HEK293T (cell line): Measurements from ENCODE around the gene MKS1.

Experiments used
- CTCF ChIA-PET: fragments of 350-600 bp; formaldehyde crosslinking; extraction: SDS; loops from one replicate; lab custom pipeline; 2021; ENCODE audit warnings: antibody characterized with exemption, inconsistent platforms; lab: Yijun Ruan, JAX
- POLR2A ChIA-PET: fragments of 350-600 bp; formaldehyde crosslinking; extraction: SDS; loops from one replicate; lab custom pipeline; 2020; ENCODE audit warnings: antibody characterized with exemption, inconsistent platforms; lab: Yijun Ruan, JAX
- DNase-seq: peaks from one replicate; pipeline ENCODE4 v3.0.0; 2012; ENCODE audit warnings: mixed read lengths; ENCODE audit errors: extremely low spot score
- ARNT ChIP-seq: fragments of 450-650 bp; IDR thresholded peaks from 2 replicates; pipeline ENCODE4 v1.6.1; 2017; ENCODE audit warnings: mild to moderate bottlenecking
- BHLHE40 ChIP-seq: fragments of 450-650 bp; IDR thresholded peaks from 2 replicates; pipeline ENCODE4 v1.6.1; 2016; ENCODE audit warnings: mild to moderate bottlenecking, moderate library complexity, borderline replicate concordance
- CTBP1 ChIP-seq: fragments of 450-650 bp; IDR thresholded peaks from 2 replicates; pipeline ENCODE4 v1.6.1; 2016; ENCODE audit warnings: borderline replicate concordance
- ELF4 ChIP-seq: fragments of 450-650 bp; IDR thresholded peaks from 2 replicates; pipeline ENCODE4 v1.6.1; 2017; ENCODE audit warnings: antibody characterized with exemption
- FOXA1 ChIP-seq: fragments of 450-650 bp; IDR thresholded peaks from 2 replicates; pipeline ENCODE4 v1.6.1; 2016; ENCODE audit warnings: mild to moderate bottlenecking
- FOXK2 ChIP-seq: fragments of 450-650 bp; IDR thresholded peaks from 2 replicates; pipeline ENCODE4 v1.6.1; 2016; ENCODE audit warnings: mild to moderate bottlenecking
- FOXM1 ChIP-seq: fragments of 450-650 bp; IDR thresholded peaks from 2 replicates; pipeline ENCODE4 v1.6.1; 2017; ENCODE audit warnings: mild to moderate bottlenecking, borderline replicate concordance
- HDGF ChIP-seq: fragments of 450-650 bp; IDR thresholded peaks from 2 replicates; pipeline ENCODE4 v1.6.1; 2017; ENCODE audit warnings: antibody characterized with exemption, borderline replicate concordance
- L3MBTL2 ChIP-seq: fragments of 450-650 bp; conservative IDR thresholded peaks from 2 replicates; pipeline ENCODE4 v1.6.1; 2016; ENCODE audit warnings: mild to moderate bottlenecking
- LEF1 ChIP-seq: fragments of 450-650 bp; IDR thresholded peaks from 2 replicates; pipeline ENCODE4 v1.6.1; 2017; ENCODE audit warnings: mild to moderate bottlenecking, borderline replicate concordance
- NFRKB ChIP-seq: fragments of 450-650 bp; IDR thresholded peaks from 2 replicates; pipeline ENCODE4 v1.6.1; 2016; ENCODE audit warnings: mild to moderate bottlenecking, moderate library complexity
- SP1 ChIP-seq: fragments of 450-650 bp; IDR thresholded peaks from 2 replicates; pipeline ENCODE4 v1.6.1; 2017
- SUZ12 ChIP-seq: fragments of 450-650 bp; IDR thresholded peaks from 2 replicates; pipeline ENCODE4 v1.6.1; 2016; ENCODE audit warnings: mild to moderate bottlenecking
- TARDBP ChIP-seq: fragments of 450-650 bp; IDR thresholded peaks from 2 replicates; pipeline ENCODE4 v1.6.1; 2016
- ZNF384 ChIP-seq: fragments of 450-650 bp; IDR thresholded peaks from 2 replicates; pipeline ENCODE4 v1.6.1; 2016
- TF ChIP-seq, protein P1 (sequence below): fragments of 450-650 bp; IDR thresholded peaks from 2 replicates; pipeline ENCODE4 v1.6.1; 2016

The MKS1 gene

DNA sequence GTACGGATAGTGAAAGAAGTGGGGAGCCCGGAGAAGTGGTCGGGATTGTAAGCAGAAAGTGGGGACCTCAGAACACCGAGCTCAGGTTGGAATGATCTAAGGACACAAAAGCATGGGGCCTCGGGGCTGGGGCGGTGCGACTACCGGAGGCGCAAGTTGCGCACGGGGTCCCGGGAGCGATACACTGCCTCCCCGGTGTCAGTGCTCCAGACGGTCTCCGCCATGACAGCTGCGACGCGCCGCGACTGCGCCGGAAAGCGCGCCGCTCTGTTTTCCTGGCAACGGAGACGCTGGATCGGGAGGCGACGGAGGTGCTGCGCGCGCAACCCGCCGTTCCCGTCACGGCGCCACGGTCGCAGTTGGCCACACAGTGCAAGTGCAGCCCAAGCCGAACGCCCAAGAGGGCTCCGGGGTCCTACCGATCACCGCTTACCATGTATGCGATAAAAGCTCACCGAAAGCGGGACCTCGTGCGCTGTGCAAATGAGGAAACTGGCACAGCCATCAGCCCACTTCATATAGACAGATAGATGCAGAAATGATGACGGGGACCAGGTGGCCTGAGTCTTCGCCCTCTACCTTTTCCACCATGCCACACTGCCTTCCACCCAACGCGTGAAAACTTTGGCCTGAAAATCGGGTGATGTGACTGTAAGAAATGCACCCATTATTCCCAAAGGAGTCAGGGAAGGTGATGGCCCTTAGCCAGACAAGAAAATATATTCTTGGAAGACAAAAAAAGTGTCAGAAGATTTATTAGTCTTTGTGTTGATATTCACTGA is at the start of gene MKS1:
TSS of gene MKS1 (minus strand) at position 249 of the 782 bp plus-strand sequence. CDS start at position 224, 25 bp downstream.
- TF ChIP-seq, protein P1, sequence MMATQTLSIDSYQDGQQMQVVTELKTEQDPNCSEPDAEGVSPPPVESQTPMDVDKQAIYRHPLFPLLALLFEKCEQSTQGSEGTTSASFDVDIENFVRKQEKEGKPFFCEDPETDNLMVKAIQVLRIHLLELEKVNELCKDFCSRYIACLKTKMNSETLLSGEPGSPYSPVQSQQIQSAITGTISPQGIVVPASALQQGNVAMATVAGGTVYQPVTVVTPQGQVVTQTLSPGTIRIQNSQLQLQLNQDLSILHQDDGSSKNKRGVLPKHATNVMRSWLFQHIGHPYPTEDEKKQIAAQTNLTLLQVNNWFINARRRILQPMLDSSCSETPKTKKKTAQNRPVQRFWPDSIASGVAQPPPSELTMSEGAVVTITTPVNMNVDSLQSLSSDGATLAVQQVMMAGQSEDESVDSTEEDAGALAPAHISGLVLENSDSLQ = 0 out of 2 replicates have a peak, but pooled peaks have one; percentile 31
- TF ChIP-seq BHLHE40 (no peak), FOXM1 (no peak), NFRKB (no peak), CTBP1 (no peak), SP1 (no peak), SUZ12 (no peak), ZNF384 (no peak), HDGF (no peak), FOXK2 (no peak), FOXA1 (no peak), L3MBTL2 (peak; percentile 97), TARDBP (no peak), LEF1 (no peak), ARNT (no peak), ELF4 (peak; percentile 22; the same call in 1 of the 2 replicates)
- ChIA-PET CTCF (interaction anchor here (0.6 to 2.4 kb wide), 3 partner anchors 18 to 94 kb away, joined by 3 to 8 read pairs (median 3); no protein-coding TSS in a partner anchor), POLR2A (interaction anchor here (0.8 to 2.1 kb wide), 10 partner anchors 8 to 296 kb away, joined by 3 to 13 read pairs (median 4); partner anchors contain the start of gene MTMR4)
- peak; percentile 100 for DNase-seq

DNA sequence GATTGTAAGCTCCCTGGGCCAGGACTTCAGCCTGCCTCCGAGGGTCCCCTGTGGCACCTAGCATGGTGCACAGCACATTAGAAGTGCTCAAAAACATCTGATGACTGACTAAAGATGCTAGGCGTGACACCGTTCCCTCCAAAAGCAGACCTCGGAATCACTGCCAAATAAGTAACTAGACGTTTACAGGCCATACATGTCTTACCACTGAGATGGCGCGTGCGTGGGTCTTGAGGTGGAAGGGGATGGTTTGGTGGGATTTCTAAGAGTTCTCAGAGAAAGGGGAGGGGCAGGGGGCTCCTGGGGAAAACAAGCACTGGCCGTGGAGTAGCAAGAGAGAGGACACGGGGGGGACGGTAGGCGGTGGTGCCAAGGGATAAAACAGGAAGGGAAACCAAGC is 49.3 kb upstream of the MKS1 start:
- peak; percentile 1 for DNase-seq
- no peak for TF ChIP-seq SUZ12
- TF ChIP-seq ARNT = no peak
- TF ChIP-seq TARDBP = no peak
- no peak for TF ChIP-seq BHLHE40
- TF ChIP-seq, protein P1 = no peak
- TF ChIP-seq LEF1 = no peak
- TF ChIP-seq FOXA1 = no peak
- TF ChIP-seq SP1 = no peak
- no peak for TF ChIP-seq FOXM1
- TF ChIP-seq FOXK2 = no peak
- no peak for TF ChIP-seq ZNF384
- no peak for TF ChIP-seq L3MBTL2
- TF ChIP-seq NFRKB = no peak
- no peak for TF ChIP-seq CTBP1
- no peak for TF ChIP-seq ELF4
- no peak for TF ChIP-seq HDGF
- POLR2A ChIA-PET = no interaction called here
- CTCF ChIA-PET = no interaction called here

DNA sequence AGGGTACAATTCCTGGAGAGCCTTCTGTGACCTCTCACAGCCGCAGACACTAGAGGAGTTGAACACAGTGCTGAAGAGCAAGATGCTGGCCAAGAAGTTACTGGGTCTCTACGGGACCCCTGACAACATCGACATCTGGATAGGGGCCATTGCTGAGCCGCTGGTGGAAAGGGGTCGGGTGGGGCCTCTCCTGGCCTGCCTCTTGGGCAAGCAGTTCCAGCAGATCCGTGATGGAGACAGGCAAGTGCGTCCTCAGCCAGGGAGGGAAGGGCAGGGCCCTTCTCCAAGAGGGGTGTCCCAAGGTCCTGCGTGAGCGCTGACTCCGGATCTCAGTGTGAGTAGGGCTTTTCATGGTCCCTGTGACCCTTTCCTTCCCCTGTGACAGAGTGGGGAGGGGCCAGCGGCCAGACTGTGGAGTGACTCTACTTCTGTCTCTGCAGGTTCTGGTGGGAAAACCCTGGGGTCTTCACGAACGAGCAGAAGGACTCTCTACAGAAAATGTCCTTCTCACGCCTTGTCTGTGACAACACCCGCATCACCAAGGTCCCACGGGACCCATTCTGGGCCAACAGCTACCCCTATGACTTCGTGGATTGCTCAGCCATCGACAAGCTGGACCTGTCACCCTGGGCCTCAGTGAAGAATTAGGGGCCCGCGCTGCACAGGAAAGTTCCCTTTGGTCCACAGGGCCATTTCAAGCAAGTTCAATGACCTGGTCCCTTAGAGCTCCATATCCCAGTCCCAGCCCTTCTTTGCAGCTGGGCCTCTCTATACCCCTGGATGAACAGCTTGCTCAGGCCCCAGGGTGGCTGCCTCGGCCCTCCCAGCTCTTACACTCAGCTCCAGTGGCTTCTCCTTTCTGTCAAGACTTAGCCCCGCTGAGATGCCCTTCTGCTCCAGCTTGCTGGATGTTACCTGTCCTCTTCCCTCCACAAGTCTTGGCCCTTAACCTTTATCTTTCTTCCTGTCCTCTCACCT is 48.6 kb upstream of the MKS1 start:
- no peak for TF ChIP-seq SP1
- no peak for TF ChIP-seq NFRKB
- no peak for TF ChIP-seq ELF4
- TF ChIP-seq FOXM1 = no peak
- no peak for TF ChIP-seq HDGF
- TF ChIP-seq FOXK2 = no peak
- TF ChIP-seq L3MBTL2 = no peak
- no peak for TF ChIP-seq ZNF384
- no peak for TF ChIP-seq ARNT
- TF ChIP-seq SUZ12 = no peak
- TF ChIP-seq FOXA1 = no peak
- TF ChIP-seq BHLHE40 = no peak
- no peak for TF ChIP-seq CTBP1
- no peak for TF ChIP-seq LEF1
- TF ChIP-seq, protein P1 = no peak
- TF ChIP-seq TARDBP = no peak
- POLR2A ChIA-PET = no interaction called here
- no peak for DNase-seq
- CTCF ChIA-PET = no interaction called here

DNA sequence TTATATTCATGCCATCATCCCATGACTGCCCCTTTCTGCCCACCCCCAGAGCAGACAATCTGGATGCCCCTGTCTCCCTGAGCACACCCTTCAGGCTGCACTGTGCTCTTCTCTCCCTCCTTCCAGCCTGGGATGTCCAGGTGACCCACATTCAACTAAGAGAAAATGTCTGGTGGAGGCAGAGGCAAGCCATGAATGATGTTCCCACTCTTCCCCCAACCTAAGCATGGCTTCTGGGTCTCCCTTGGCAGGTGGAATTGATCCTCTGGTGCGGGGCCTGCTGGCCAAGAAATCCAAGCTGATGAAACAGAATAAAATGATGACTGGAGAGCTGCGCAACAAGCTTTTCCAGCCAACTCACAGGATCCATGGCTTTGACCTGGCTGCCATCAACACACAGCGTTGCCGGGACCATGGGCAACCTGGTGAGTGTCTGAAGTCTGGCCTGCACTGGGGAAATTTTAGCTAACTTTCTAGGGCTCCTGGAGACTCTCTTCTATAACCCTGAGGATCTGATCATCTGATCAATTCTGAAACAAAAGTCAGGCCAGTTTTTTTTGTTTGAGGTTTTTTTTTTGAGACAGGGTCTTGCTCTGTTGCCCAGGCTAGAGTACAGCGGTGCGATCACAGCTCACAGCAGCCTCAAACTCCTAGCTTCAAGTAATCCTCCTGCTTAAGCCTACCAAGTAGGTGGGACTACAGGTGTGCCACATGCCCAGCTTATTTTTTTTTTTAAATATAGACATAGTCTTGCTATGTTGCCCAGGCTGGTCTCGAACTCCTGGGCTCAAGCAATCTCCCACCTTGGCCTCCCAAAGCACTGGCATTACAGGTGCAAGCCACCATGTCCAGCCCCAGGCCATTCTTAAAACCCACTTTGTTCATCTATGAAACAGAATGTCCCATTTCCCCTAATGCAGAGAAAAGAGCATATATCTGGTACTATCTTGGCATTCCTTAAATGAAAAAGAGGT is 47.1 kb upstream of the MKS1 start:
- no peak for DNase-seq
- POLR2A ChIA-PET = no interaction called here
- no peak for TF ChIP-seq NFRKB
- no peak for TF ChIP-seq FOXA1
- TF ChIP-seq HDGF = no peak
- TF ChIP-seq TARDBP = no peak
- no peak for TF ChIP-seq CTBP1
- TF ChIP-seq FOXM1 = no peak
- no peak for TF ChIP-seq BHLHE40
- TF ChIP-seq SUZ12 = no peak
- no peak for TF ChIP-seq ARNT
- TF ChIP-seq SP1 = no peak
- no peak for TF ChIP-seq ZNF384
- no peak for TF ChIP-seq ELF4
- CTCF ChIA-PET = no interaction called here
